Smooth muscle cell of the pulmonary artery (primary cell): ENCODE measurements around the gene GJC3. TPM values are rescaled to one million over a fixed set of nuclear protein-coding genes. Genes with fewer than 3 reads are reported as not detected.

Experiments
- total RNA-seq: library from RNA; depleted of rRNA; stranded (reverse); fragments of >200 nt; gene quantifications from 2 replicates; pipeline ENCODE4 v1.2.3, GENCODE V29; 2014

GJC3 gene, protein sequence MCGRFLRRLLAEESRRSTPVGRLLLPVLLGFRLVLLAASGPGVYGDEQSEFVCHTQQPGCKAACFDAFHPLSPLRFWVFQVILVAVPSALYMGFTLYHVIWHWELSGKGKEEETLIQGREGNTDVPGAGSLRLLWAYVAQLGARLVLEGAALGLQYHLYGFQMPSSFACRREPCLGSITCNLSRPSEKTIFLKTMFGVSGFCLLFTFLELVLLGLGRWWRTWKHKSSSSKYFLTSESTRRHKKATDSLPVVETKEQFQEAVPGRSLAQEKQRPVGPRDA
- total RNA-seq, result not detected in 2 replicates

DNA sequence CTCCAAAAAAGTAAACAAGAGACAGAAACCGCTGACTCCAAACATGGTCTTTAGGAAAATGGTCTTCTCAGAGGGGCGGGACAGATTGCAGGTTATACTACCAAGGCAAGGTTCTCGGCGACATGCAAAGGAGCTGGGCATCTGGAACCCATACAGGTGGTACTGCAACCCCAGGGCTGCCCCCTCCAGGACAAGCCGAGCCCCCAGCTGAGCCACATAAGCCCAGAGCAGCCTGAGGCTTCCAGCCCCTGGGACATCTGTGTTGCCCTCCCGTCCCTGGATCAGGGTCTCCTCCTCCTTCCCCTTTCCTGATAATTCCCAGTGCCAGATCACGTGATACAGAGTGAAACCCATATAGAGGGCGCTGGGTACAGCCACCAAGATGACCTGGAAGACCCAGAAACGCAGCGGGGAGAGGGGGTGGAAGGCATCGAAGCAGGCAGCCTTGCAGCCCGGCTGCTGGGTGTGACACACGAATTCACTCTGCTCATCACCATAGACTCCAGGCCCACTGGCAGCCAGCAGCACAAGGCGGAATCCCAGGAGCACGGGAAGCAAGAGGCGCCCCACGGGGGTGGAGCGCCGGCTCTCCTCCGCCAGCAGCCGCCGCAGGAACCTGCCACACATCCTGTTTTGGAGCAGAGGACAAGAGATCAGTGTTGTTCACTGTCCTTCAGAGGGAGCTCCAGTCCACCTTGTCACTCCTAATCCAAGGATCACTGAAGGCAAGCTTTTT, at the start of gene GJC3:
TSS of gene GJC3 (minus strand) at position 627 of the 736 bp plus-strand sequence. CDS start at position 627, 0 bp downstream.

DNA sequence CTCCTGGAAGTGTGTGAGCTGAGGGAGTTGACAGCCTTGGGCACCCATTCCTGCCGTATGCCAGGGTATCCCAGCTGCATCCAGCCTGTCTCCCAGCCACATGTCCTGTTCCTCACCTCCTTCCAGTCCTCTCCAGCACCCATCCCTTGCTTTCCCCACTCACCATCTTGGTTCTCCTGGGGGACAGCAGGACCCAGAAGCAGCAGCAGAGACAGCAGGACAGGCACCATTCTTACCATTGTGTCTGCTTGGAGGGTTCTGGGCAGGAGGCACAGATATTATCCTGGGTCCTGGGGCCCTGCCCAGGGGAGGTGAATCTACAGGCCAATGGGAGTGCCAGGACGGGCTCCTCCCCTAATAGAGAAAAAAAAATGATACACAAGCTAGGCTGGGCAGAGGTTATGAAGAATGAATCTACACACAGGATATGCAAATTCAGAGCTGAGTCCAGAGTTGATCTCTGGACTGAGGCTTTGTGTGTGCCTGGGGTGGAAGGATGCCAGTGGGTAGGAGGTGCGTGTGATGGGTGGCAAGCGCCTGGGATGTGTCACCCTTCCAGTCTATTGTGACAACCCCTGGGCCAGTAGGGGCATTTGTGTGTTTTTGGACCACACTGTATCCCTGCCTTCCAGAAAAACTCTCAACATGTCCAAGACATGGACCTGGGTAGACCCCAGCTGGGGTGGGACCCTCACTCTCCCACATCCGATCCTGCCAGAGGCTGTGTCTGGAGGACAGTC, 46.5 kb upstream of the GJC3 start, which contains the start of gene AZGP1:
TSS of gene AZGP1 (minus strand) at position 250 of the 740 bp plus-strand sequence. CDS start at position 239, 11 bp downstream.

DNA sequence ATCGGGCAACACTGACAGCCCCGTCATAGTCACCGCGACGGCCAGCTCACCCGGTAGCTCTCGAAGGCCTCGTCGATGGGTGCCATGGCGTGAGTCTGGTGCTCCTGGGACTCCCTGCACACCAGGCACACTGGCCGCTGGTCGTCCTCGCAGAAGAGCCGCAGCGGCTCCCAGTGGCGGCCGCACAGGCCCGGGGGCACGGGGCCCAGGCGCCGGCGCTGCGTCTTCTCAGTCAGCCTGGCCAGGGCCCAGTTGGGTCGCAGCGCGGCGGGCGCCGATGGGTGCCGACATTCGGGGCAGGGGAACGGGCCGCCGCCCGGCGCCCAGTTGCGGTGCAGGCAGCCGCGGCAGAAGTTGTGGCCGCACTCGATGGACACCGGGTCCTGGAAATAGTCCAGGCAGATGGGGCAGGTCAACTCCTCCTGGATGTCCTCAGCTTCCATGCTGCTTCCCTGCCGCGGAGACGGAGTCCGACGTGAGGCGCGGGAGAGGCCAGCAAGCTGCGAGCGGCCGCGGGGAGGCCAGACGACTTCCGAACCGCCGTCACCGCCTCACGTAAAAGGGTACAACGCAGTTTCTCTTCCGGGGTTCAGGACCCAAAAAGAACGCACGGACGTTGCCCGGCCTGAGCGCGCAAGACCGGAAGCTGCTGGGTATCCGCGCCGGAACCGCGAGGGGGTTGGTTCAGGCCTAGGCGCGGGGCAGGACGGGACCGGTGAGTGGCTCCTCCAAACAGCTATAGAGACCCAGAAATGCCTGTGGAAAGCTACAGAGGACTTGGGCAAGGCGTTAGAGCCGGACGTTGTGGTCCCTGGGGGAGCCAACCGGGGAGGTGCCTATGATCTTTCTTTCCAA, 10.2 kb downstream of the GJC3 start, which contains the start of gene TRIM4:
TSS of gene TRIM4 (minus strand) at position 572 of the 855 bp plus-strand sequence. CDS start at position 443, 129 bp downstream.

DNA sequence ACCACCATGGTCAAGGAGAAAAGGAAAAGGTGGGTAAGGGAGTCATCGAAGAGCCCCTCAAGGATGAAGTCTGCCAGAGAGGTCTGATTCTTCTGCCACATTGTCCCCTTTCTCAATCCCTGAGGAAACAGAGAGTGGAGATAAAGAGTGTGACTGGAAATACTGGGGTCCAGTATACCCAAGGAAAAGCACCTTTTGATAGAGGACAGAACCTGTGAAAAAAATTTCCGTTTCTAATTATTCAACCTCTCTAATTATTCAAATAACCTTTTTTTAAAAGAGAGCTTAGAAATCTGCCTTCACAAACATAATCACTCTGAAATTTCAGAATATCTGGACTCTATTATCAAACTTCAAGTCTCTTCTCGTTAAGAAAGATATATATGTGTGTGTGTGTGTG, 52.5 kb downstream of the GJC3 start, which contains the start of gene OR2AE1:
TSS of gene OR2AE1 (minus strand) at position 101 of the 400 bp plus-strand sequence. CDS start at position 101, 0 bp downstream.

Other genes starting within 250 kb of the GJC3 start
- not detected in 2 replicates for gene CYP3A5, start 249.6 kb downstream of the GJC3 start, total RNA-seq
- not detected in 2 replicates for gene CYP3A7, start 194.4 kb downstream of the GJC3 start, total RNA-seq
- not detected in 2 replicates for gene CYP3A4, start 145.4 kb downstream of the GJC3 start, total RNA-seq
- gene CYP3A43, start 101.6 kb downstream of the GJC3 start, total RNA-seq, result not detected in 2 replicates
- gene OR2AE1, start 52.6 kb downstream of the GJC3 start, total RNA-seq, result 0.23 and 0.26 TPM in 2 replicates
- gene TRIM4, start 10.1 kb downstream of the GJC3 start, total RNA-seq, result 24.9 and 25.7 TPM in 2 replicates
- not detected in 2 replicates for gene AZGP1, start 46.4 kb upstream of the GJC3 start, total RNA-seq
- gene ZKSCAN1, start 86.0 kb upstream of the GJC3 start, total RNA-seq, result 45.3 and 50.1 TPM in 2 replicates
- gene ZSCAN21, start 120.2 kb upstream of the GJC3 start, total RNA-seq, result 7.6 and 10.4 TPM in 2 replicates
- 19.9 and 23.4 TPM in 2 replicates for gene ZNF3, start 152.1 kb upstream of the GJC3 start, total RNA-seq
- 61.5 and 69.7 TPM in 2 replicates for gene COPS6, start 159.3 kb upstream of the GJC3 start, total RNA-seq
- gene MCM7, start 171.8 kb upstream of the GJC3 start, total RNA-seq, result 30.6 and 31.6 TPM in 2 replicates
- gene AP4M1, start 172.0 kb upstream of the GJC3 start, total RNA-seq, result 16.0 and 21.3 TPM in 2 replicates
- gene TAF6, start 189.7 kb upstream of the GJC3 start, total RNA-seq, result 63.1 and 64.4 TPM in 2 replicates
- gene CNPY4, start 190.0 kb upstream of the GJC3 start, total RNA-seq, result 29.6 and 41.7 TPM in 2 replicates
- 2.3 and 2.7 TPM in 2 replicates for gene MBLAC1, start 197.3 kb upstream of the GJC3 start, total RNA-seq
- gene LAMTOR4, start 219.3 kb upstream of the GJC3 start, total RNA-seq, result 52.0 and 57.4 TPM in 2 replicates
- 4.8 and 10.7 TPM in 2 replicates for gene TRAPPC14, start 229.1 kb upstream of the GJC3 start, total RNA-seq
- gene GAL3ST4, start 239.0 kb upstream of the GJC3 start, total RNA-seq, result 4.8 and 5.5 TPM in 2 replicates
- 1.0 and 1.6 TPM in 2 replicates for gene GPC2, start 247.8 kb upstream of the GJC3 start, total RNA-seq
- 0.99 and 2.2 TPM in 2 replicates for gene STAG3, start 248.3 kb upstream of the GJC3 start, total RNA-seq